ENCODE measurements around the gene RELB.

RELB gene

DNA sequence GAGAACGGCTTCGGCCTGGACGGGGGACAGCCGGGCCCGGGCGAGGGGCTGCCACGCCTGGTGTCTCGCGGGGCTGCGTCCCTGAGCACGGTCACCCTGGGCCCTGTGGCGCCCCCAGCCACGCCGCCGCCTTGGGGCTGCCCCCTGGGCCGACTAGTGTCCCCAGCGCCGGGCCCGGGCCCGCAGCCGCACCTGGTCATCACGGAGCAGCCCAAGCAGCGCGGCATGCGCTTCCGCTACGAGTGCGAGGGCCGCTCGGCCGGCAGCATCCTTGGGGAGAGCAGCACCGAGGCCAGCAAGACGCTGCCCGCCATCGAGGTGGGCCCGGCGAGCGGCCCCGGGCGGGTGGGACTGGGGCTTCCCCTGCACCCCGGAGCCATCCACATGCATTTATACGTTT is 10.7 kb downstream of the RELB start:
- no peak for DNase-seq
- intact Hi-C loops (cut with DNase I) = no loop called here

DNA sequence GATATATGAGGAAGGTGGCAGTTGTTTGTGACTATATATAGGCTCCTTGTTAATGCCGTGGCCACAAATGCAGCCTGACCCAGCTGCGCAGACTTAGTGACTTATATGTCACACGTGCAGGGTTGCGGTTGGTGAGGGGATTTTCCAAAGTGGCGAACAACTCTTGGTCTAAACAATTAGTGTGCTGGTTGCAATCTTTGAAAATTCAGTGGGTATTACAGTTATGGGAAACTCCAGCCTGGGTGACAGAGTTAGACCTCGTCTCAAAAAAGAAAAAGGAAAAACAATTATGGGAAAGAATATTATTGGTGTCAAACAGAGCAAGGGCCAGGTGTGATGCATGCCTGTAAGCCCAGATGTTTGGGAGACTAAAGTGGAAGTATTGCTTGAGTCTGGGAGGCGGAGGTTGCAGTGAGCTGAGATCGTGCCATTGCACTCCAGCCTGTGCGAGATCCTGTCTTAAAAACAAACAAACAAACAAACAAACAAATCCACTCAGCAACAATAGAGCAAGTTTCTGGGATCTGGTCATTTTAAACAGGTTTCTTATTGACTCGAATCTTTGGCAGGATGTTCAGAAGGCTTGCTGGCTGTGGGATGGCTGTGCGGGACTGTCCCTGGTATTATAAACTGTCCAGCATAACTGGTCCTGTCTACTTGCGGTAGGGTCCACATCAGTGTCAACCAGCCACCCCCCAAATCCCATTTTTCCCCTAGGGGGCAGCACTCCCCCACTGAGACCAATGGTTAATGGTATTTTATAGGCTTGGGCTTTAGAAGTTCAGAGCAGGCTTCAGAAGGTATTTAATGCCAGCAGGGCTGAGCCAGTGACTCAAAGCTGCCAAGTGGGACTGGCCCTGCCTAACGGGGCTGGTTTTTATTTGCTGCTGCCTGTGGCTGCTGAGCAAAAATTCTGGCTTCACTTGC is 15.4 kb downstream of the RELB start:
- intact Hi-C loops (cut with DNase I) = loop anchor here (5.0 kb wide), 1 partner anchor 41 kb away; no protein-coding TSS in a partner anchor
- peak in 41 of 42 donors; percentile 52 to 94 (median 82) for DNase-seq

DNA sequence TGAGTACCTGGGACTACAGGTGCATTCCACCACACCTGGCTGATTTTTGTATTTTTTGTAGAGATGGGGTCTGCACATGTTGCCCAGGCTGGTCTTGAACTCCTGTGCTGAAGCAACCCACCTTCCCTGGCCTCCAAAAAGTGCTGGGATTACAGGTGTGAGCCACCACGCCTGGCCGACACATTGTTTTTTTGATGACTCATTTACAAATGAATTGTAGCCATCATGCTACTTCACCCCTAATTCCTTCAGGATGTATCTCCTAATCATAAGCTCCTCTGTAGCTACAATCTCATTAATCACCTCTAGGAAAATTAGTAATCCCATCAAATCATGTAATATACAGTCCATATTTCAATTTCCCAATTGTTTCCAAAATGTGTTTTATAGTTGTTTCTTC is 17.9 kb downstream of the RELB start:
- intact Hi-C loops (cut with DNase I) = loop anchor here (5.0 kb wide), 1 partner anchor 38 kb away; no protein-coding TSS in a partner anchor
- no peak for DNase-seq

DNA sequence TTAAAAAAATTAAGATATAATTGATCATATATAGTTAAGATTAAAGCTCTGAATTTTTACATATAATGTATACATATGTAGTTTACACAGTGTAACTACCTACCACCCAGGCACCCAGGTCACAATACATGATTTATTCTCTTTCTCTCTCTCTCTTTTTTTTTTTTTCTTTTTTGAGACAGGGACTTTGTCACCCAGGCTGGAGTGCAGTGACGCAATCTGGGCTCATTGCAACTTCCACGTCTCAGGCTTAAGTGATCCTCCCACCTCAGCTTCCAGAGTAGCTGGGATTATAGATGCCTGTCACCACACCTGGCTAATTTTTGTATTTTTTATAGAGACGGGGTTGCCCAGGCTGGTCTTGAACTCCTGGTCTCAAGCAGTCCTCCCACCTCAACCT is 18.8 kb downstream of the RELB start:
- intact Hi-C loops (cut with DNase I) = no loop called here
- DNase-seq = no peak

DNA sequence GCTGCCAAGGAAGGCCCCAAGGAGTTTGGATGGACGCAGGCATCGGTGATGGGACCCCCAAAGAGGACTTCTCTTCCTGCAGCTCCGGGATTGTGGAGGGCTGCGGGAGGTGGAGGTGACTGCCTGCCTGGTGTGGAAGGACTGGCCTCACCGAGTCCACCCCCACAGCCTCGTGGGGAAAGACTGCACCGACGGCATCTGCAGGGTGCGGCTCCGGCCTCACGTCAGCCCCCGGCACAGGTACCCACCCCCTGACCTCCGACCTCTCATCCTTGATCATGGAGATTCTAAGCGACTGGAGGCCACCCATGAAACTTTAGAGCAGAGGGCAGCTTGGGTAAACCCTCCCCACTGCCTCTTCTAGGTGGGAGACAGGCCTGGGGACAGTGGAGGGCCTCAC is 20.7 kb downstream of the RELB start:
- DNase-seq = no peak
- intact Hi-C loops (cut with DNase I) = no loop called here

DNA sequence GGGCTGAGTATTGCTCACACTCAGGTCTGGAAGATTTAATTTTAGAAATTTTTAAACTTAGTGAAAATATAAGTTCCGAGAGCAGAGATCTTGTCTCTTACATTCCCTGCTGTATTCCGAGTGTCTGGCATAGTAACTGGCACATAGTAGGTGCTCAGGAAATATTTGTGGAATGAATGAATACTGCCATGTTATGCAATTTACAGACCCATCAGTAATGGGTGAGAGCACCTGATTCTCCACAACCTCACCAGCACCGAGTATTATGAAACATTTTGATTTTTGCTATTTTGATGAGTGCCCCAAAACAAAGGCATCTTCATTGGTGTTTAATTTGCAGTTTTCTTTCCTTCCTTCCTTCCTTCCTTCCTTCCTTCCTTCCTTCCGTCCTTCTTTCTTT is 21.8 kb downstream of the RELB start:
- intact Hi-C loops (cut with DNase I) = no loop called here
- DNase-seq = no peak

DNA sequence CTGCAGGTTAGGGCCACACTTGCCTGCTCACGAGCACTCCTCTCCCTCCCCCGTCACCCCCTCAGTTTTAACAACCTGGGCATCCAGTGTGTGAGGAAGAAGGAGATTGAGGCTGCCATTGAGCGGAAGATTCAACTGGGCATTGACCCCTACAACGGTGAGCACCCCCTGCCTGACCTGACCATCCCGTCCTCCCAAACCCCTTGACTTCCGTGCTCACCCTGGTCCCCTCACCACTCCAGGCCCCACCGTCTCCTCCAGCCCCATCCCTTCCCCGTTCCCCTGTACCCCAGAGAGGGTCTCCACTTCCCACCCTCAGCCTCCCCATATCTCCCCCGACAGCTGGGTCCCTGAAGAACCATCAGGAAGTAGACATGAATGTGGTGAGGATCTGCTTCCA is 24.0 kb downstream of the RELB start:
- intact Hi-C loops (cut with DNase I) = no loop called here
- no peak for DNase-seq

DNA sequence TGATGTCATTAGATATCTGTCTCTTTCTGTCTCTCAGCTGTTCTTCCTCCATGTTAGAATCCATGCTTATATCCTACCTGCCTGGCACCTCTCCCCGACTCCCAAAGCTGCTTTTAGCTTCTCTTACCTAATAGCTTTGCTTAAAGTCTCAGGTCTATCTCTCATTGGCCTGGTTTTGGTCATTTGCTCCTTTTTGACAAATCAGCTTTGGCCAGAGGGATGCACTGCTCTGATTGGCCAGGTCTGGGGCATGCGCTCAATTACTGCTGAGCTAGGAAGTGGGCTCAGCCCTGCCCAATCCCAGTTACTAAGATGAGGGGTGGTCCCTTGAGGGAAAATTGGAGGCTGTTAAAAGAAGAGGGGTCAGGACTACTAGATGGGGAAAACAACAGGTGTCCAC is 26.1 kb downstream of the RELB start:
- no peak for DNase-seq
- intact Hi-C loops (cut with DNase I) = no loop called here

DNA sequence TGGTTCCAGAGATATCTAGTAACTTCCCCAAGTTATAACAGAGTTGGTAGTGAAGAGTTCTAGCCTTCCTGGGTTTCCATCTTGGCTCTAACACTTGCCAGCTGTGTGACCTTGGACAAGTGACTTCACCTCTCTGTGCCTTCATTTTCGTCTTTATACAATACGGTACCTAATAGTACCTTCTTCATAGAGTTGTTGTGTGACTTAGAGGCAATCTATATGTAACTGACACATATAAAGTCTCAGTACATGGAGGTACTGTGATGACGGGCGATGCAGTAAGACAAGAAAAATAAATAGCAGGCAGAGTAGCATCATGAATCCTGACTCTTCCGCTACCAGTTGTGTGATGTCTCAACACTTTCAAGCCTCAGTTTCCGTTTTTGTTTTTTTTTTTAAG is 29.6 kb downstream of the RELB start:
- no peak for DNase-seq
- intact Hi-C loops (cut with DNase I) = no loop called here

DNA sequence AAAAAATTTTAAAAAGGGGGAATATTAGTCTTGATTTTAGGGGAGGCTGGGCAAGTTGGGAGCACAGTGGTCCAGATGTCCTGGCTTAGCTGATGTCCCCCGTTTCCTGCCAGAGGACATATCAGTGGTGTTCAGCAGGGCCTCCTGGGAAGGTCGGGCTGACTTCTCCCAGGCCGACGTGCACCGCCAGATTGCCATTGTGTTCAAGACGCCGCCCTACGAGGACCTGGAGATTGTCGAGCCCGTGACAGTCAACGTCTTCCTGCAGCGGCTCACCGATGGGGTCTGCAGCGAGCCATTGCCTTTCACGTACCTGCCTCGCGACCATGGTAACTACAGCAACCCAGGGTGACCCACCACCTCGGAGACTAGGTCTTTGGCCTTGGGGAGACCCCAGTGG is 31.2 kb downstream of the RELB start:
- no peak for DNase-seq
- intact Hi-C loops (cut with DNase I) = no loop called here

DNA sequence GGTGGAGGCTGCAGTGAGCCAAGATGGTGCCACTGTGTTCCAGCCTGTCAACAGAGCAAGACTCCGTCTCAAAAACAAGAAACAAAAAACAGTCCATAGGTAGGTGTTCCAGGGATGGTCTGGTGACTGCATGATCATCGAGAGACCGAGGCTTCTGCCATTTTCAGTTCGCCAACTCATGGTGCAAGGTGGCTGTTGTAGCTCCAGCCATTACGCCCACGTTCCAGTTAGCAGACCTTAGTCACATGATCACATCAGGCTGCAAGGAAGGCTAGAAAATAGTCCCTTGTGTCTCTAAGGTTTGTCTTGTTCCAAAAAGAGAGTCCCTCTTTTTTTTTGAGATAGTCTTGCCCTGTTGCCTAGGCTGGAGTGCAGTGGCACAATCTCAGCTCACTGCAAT is 34.5 kb downstream of the RELB start:
- DNase-seq = no peak
- intact Hi-C loops (cut with DNase I) = loop anchor here (5.0 kb wide), 1 partner anchor 142 kb away; the partner anchor contains the start of genes BLOC1S3 and TRAPPC6A

DNA sequence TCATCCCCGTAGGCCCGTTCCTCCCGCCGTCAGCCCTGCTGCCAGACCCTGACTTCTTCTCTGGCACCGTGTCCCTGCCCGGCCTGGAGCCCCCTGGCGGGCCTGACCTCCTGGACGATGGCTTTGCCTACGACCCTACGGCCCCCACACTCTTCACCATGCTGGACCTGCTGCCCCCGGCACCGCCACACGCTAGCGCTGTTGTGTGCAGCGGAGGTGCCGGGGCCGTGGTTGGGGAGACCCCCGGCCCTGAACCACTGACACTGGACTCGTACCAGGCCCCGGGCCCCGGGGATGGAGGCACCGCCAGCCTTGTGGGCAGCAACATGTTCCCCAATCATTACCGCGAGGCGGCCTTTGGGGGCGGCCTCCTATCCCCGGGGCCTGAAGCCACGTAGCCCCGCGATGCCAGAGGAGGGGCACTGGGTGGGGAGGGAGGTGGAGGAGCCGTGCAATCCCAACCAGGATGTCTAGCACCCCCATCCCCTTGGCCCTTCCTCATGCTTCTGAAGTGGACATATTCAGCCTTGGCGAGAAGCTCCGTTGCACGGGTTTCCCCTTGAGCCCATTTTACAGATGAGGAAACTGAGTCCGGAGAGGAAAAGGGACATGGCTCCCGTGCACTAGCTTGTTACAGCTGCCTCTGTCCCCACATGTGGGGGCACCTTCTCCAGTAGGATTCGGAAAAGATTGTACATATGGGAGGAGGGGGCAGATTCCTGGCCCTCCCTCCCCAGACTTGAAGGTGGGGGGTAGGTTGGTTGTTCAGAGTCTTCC is 36.3 kb downstream of the RELB start:
- DNase-seq = no peak
- intact Hi-C loops (cut with DNase I) = loop anchor here (5.0 kb wide), 1 partner anchor 140 kb away; the partner anchor contains the start of genes BLOC1S3 and TRAPPC6A

DNA sequence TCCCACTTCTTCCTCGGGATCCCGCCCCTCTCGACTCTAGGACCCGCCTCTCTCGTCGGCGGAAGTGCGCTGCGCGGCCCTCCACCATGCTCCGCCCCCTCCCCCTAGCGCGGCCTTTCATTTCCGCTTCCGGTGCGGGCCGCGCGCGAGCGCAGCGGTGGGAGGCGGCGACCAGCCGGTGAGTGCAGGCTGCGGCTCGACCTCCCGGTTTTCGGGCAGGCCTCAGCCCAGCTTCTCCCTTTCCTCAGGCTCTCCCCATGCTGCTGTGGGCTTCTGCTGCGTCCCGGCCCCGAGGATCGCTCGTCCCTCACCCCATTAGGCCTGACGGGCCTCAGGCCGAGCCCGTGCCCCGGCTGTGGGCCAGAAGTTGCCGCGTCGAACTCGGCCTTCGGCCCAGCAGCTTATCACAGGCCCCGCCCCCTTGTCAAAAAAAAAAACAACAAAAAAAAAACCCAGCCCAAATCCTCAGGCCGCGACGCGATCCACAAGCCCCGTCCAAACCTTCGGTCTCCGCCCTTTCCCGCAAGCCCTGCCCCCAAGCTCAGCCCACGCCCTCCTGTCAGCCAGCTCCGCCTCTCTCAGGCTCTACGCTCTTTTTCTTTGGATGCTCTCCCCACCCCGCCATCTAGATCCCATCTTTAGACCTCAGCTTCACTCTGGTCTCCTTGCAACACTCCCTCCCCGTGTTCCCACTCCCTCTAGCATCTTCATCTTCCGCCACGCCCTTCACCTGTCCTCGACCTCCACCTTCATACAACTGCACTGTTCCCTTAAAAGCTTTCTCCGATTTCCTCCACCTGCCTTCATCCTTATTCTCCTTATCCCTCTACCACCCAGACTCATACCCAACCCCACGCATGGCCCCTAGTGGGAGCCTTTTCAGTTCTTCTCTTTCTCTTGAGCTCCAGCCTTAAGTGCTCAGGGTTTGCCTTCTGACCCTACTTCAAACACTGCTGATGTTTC is 37.9 kb downstream of the RELB start, which contains the start of gene CLASRP:
CLASRP (plus strand) TSS at position 115 of the 963 bp plus-strand sequence. CDS start 1,168 bp downstream, outside the sequence.
- peak; percentile 74 to 97 (median 93) for DNase-seq
- intact Hi-C loops (cut with DNase I) = loop anchor here (5.0 kb wide), 1 partner anchor 138 kb away; the partner anchor contains the start of genes BLOC1S3 and TRAPPC6A

DNA sequence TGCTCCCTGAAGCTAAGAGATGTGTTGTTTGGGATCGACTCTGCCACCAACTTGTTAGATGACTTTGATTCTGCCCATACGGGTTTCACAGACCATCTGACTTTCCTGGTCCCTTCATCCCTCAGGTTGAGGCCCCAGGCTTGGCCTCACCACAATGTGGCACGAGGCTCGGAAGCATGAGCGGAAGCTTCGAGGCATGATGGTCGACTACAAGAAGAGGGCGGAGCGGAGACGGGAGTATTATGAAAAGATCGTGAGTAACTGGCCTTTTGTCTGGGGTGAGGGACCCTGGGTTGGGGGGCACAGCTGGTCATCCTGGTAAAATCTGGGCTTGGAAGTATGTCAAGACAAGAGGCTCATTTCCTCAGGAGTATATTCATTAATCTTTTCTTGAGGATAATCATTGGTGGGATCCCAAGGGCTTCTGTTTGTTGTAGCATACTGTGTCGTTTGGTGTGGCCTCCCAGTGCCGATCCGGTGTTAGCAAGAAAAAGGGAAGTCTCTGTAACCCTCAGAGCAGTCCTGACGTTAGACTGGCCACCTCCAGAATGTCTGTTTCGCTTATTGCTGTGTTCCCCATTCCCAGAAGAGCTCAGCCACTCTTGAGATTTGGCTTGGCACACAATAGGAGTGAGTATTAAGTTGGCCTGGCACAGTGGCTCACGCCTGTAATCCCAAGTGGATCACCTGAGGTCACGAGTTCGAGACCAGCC is 39.0 kb downstream of the RELB start:
- intact Hi-C loops (cut with DNase I) = no loop called here
- no peak for DNase-seq

DNA sequence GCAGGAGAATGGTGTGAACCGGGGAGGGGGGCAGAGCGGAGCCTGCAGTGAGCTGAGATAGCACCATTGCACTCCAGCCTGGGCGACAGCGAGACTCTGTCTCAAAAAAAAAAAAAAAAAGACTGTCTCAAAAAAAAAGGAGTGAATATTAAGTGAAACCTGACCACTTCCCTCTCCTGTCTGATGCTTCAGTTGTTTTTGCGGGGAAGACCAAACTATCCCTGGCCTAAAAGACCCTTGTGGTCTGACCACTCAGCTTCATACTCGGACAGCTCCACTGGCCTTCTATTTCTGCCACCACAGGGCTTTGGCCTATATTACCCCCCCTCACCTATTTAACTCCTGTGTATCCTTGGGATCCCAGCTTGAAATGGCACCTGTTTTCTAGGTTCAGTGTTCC is 39.9 kb downstream of the RELB start:
- no peak for DNase-seq
- intact Hi-C loops (cut with DNase I) = no loop called here

DNA sequence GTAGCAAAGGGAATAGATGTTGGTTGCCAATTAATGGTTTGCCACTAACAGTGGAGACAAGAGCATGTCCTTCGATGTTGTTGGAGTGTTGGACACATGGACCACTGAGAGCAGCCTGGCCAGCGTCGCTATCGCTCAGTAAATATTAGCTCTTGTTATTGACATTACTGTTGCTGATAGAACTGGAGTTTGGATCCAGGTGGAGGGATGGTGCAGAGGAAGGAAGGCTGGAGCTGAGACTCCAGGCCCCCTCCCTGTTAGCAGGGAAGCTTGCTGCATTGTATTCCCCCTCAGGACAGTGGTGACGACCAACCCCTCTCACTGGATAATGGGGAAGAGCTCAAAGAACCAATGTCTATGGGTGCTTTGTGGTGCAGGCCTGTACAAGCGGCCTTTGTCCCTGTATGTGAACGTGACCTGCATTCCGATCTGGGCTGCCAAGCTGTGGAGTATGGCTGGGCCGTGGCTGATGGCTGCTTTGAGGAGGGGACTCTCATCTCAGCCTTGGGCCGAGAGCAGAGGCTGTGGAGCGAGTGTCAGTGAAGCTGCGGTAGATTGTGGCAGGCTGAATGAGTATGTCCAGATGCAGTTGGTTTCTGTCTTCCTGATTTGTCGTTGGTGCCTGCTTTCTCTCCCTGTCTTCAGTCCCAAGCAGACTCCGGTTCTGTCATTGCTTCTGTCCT is 44.5 kb downstream of the RELB start:
- peak; percentile 68 to 96 (median 90) for DNase-seq
- intact Hi-C loops (cut with DNase I) = no loop called here

DNA sequence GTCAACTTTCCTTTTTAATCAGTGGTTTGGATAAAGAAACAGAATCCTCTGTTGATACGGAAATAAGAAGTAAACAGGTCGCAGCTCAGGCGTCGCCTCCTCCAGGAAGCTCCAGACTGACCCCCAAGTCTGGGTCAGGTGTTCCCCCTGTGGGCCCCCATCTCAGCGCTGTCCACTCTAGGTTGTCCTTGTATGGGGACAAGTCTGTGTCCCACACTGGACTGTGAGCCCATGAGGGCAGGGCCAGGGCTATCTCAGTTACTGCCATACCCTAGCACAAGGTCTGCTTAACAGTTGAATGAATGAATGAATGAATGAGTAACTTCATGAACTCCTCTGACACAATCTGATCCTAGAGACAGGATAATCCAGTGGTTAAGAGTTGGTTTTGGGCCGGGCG is 45.1 kb downstream of the RELB start:
- peak in 1 of 42 donors; percentile 40 for DNase-seq
- intact Hi-C loops (cut with DNase I) = no loop called here
